IMR-90 (cell line): ENCODE results near the gene CCNDBP1. TPM values are rescaled to one million over a fixed set of nuclear protein-coding genes. Genes with fewer than 3 reads are reported as not detected.

ENCODE experiments used
- ATAC-seq: fragments of 200-7000 bp; cut with Tn5 transposase; 2 replicates; pipeline ENCODE4 v1.9.1; 2020; ENCODE audit warnings: low read depth, mild to moderate bottlenecking, moderate library complexity
- Bru-seq: library from RNA; stranded (reverse); fragments of 400-500 nt; gene quantifications from one replicate; lab custom pipeline; 2021; lab: Mats Ljungman, UMichigan
- BruChase-seq, 2 experiments: library from RNA; stranded (reverse); fragments of 400-500 nt; gene quantifications; one replicate each; lab custom pipeline; 2021; lab: Mats Ljungman, UMichigan
- BruUV-seq: library from RNA; stranded (reverse); fragments of 400-500 nt; replicated peaks from 2 replicates; lab custom pipeline; 2021; lab: Mats Ljungman, UMichigan
- CTCF ChIA-PET: fragments of 300-600 bp; formaldehyde crosslinking; extraction: SDS; loops from one replicate; lab custom pipeline; 2021; ENCODE audit warnings: antibody characterized with exemption; lab: Yijun Ruan, JAX
- POLR2A ChIA-PET: fragments of 300-600 bp; sonication (Branson Sonifier 250); formaldehyde crosslinking; loops from one replicate; lab custom pipeline; 2022; ENCODE audit warnings: antibody characterized with exemption; ENCODE audit not compliant: unreplicated experiment; lab: Charles Lee
- DNase-seq: peaks from one replicate; pipeline ENCODE4 v3.0.0; 2013
- H2AFZ ChIP-seq: replicated peaks from 2 replicates; pipeline ENCODE3; 2013; ENCODE audit warnings: low read length, mild to moderate bottlenecking; ENCODE audit not compliant: poor library complexity
- H2AK5ac ChIP-seq: 2 replicates; pipeline ENCODE4 v1.6.1; 2013; ENCODE audit warnings: low read depth, low read length, inconsistent platforms
- H2AK9ac ChIP-seq: replicated peaks from 2 replicates; pipeline ENCODE3; 2013; ENCODE audit warnings: mild to moderate bottlenecking, low read depth, low read length, moderate library complexity; ENCODE audit not compliant: poor library complexity
- H2BK120ac ChIP-seq: 2 replicates; pipeline ENCODE4 v1.6.1; 2013; ENCODE audit warnings: low read depth, low read length, inconsistent platforms
- H2BK15ac ChIP-seq: 3 replicates; pipeline ENCODE4 v1.6.1; 2013; ENCODE audit warnings: low read depth, low read length, inconsistent platforms
- H2BK20ac ChIP-seq: 2 replicates; pipeline ENCODE4 v1.6.1; 2013; ENCODE audit warnings: low read depth, mild to moderate bottlenecking, inconsistent platforms, low read length, moderate library complexity
- H2BK5ac ChIP-seq: 2 replicates; pipeline ENCODE4 v1.6.1; 2013; ENCODE audit warnings: mild to moderate bottlenecking, low read depth, low read length, inconsistent platforms; ENCODE audit not compliant: poor library complexity, severe bottlenecking
- H3K14ac ChIP-seq: replicated peaks from 2 replicates; pipeline ENCODE4 v1.6.1; 2013; ENCODE audit warnings: low read depth, low read length, inconsistent platforms
- H3K18ac ChIP-seq: 2 replicates; pipeline ENCODE4 v1.6.1; 2013; ENCODE audit warnings: low read depth, low read length, control low read depth
- H3K23ac ChIP-seq: 2 replicates; pipeline ENCODE4 v1.6.1; 2013; ENCODE audit warnings: low read depth, low read length, inconsistent platforms
- H3K27ac ChIP-seq: 2 replicates; pipeline ENCODE4 v1.5.1; 2013; ENCODE audit warnings: mild to moderate bottlenecking, control low read depth, low read length; ENCODE audit not compliant: insufficient read depth
- H3K27me3 ChIP-seq: 2 replicates; pipeline ENCODE4 v1.6.1; 2013; ENCODE audit warnings: low read length; ENCODE audit not compliant: control insufficient read depth, insufficient read depth
- H3K36me3 ChIP-seq: 2 replicates; pipeline ENCODE4 v1.6.1; 2013; ENCODE audit warnings: low read length, mixed read lengths; ENCODE audit not compliant: control insufficient read depth, insufficient read depth
- H3K4ac ChIP-seq: 2 replicates; pipeline ENCODE4 v1.6.1; 2013; ENCODE audit warnings: low read depth, low read length, inconsistent platforms
- H3K4me1 ChIP-seq: 2 replicates; pipeline ENCODE4 v1.6.1; 2013; ENCODE audit warnings: low read length, mixed read lengths; ENCODE audit not compliant: control insufficient read depth, insufficient read depth
- H3K4me2 ChIP-seq: 2 replicates; pipeline ENCODE4 v1.6.1; 2013; ENCODE audit warnings: low read depth, mild to moderate bottlenecking, control low read depth, low read length, moderate library complexity
- H3K4me3 ChIP-seq: 2 replicates; pipeline ENCODE4 v1.5.1; 2013; ENCODE audit warnings: low read depth, mild to moderate bottlenecking, control low read depth, low read length, moderate library complexity; ENCODE audit not compliant: insufficient read depth
- H3K56ac ChIP-seq: 2 replicates; pipeline ENCODE4 v1.6.1; 2013; ENCODE audit warnings: low read length, inconsistent platforms; ENCODE audit not compliant: insufficient read depth; ENCODE audit errors: extremely low read depth
- H3K79me1 ChIP-seq, 2 experiments: 2 replicates each; pipeline ENCODE4 v1.6.1; 2013; ENCODE audit warnings: low read length in 2 of 2, inconsistent platforms in 1 of 2, low read depth in 1 of 2
- H3K9ac ChIP-seq: 2 replicates; pipeline ENCODE4 v1.6.1; 2013; ENCODE audit warnings: low read depth, low read length, control low read depth
- H3K9me1 ChIP-seq: 2 replicates; pipeline ENCODE4 v1.6.1; 2013; ENCODE audit warnings: low read length, inconsistent platforms; ENCODE audit not compliant: insufficient read depth
- H3K9me3 ChIP-seq: 2 replicates; pipeline ENCODE4 v1.6.1; 2013; ENCODE audit warnings: low read length; ENCODE audit not compliant: control insufficient read depth, insufficient read depth
- H4K20me1 ChIP-seq: 2 replicates; pipeline ENCODE4 v1.6.1; 2013; ENCODE audit warnings: low read length, inconsistent platforms; ENCODE audit not compliant: insufficient read depth
- H4K5ac ChIP-seq: 2 replicates; pipeline ENCODE4 v1.6.1; 2013; ENCODE audit warnings: mild to moderate bottlenecking, low read depth, low read length, control low read depth
- H4K8ac ChIP-seq, 2 experiments: 2 replicates each; pipeline ENCODE4 v1.6.1; 2013; ENCODE audit warnings: low read depth in 2 of 2, low read length in 2 of 2, control low read depth in 1 of 2, inconsistent platforms in 1 of 2
- H4K91ac ChIP-seq: 2 replicates; pipeline ENCODE4 v1.6.1; 2013; ENCODE audit warnings: low read depth, low read length, inconsistent platforms; ENCODE audit not compliant: insufficient read depth
- FOS ChIP-seq: fragments of 150-350 bp; IDR thresholded peaks from 2 replicates; pipeline ENCODE4 v1.6.1; 2016; ENCODE audit warnings: low read depth, low read length
- MAZ ChIP-seq: IDR thresholded peaks from 2 replicates; pipeline ENCODE4 v1.6.1; 2012; ENCODE audit warnings: low read depth, mild to moderate bottlenecking, low read length, improper control_type of control experiment, moderate library complexity, borderline replicate concordance
- MXI1 ChIP-seq: IDR thresholded peaks from 2 replicates; pipeline ENCODE4 v1.6.1; 2012; ENCODE audit warnings: low read depth, mild to moderate bottlenecking, low read length, moderate library complexity, borderline replicate concordance
- RAD21 ChIP-seq: IDR thresholded peaks from 2 replicates; pipeline ENCODE4 v1.6.1; 2012; ENCODE audit warnings: low read length, improper control_type of control experiment
- USF2 ChIP-seq: fragments of 150-350 bp; IDR thresholded peaks from 2 replicates; pipeline ENCODE4 v1.6.1; 2017; ENCODE audit warnings: mild to moderate bottlenecking, antibody characterized with exemption, low read length, low read depth
- WGBS, 2 experiments: methylation state at CpG; one replicate each; pipeline versions ENCODE4 v1.1.5 to v1.1.7; 2013; ENCODE audit warnings: missing lambda C conversion rate in 2 of 2; ENCODE audit not compliant: insufficient read length in 1 of 2; ENCODE audit errors: extremely low coverage in 2 of 2; 5-methylcytosine and 5-hydroxymethylcytosine counted together
- dilution Hi-C: fragments of 300-500 bp; cut with HindIII; formaldehyde crosslinking; loops from one replicate; pipeline ENCODE4 v1.14.3; 2018; ENCODE audit warnings: low sequenced_read_pairs; ENCODE audit not compliant: unreplicated experiment
- in situ Hi-C: fragments of 300-500 bp; cut with MboI; formaldehyde crosslinking; loops from 3 replicates; pipeline ENCODE4 v1.14.3; 2019; ENCODE audit warnings: low sequenced_read_pairs, inconsistent platforms, mixed read lengths
- intact Hi-C: fragments of 100-400 bp; cut with micrococcal nuclease; formaldehyde crosslinking; loops from 2 replicates; pipeline ENCODE4 v1.10.0; 2022
- long read RNA-seq: library from polyadenylated mRNA; unstranded; transcript quantifications from one replicate; pipeline ENCODE4 v2.0.0, GENCODE V29; 2021; ENCODE audit not compliant: unreplicated experiment
- polyA plus RNA-seq, 3 experiments: library from polyadenylated mRNA; depleted of rRNA; stranded (reverse); fragments of >200 nt; gene quantifications; 2 replicates each; pipeline ENCODE4 v1.2.3, GENCODE V29; 2012; ENCODE audit warnings: low replicate concordance in 1 of 3
- total RNA-seq: library from RNA; depleted of rRNA; stranded (reverse); fragments of >200 nt; gene quantifications from 2 replicates; pipeline ENCODE4 v1.2.3, GENCODE V29; 2012; rRNA removed
- TF ChIP-seq, protein P1 (sequence below): conservative IDR thresholded peaks from 2 replicates; pipeline ENCODE4 v1.5.1; 2012; ENCODE audit warnings: mild to moderate bottlenecking, low read depth, low read length, improper control_type of control experiment

CCNDBP1 gene, protein sequence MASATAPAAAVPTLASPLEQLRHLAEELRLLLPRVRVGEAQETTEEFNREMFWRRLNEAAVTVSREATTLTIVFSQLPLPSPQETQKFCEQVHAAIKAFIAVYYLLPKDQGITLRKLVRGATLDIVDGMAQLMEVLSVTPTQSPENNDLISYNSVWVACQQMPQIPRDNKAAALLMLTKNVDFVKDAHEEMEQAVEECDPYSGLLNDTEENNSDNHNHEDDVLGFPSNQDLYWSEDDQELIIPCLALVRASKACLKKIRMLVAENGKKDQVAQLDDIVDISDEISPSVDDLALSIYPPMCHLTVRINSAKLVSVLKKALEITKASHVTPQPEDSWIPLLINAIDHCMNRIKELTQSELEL
- 33.9 and 40.3 TPM in 2 replicates for total RNA-seq
- polyA plus RNA-seq (2012; rRNA removed) = 33.4 and 34.9 TPM in 2 replicates
- polyA plus RNA-seq (2012; cell fraction: cytosol; rRNA removed) = 15.8 and 18.6 TPM in 2 replicates
- polyA plus RNA-seq (2012; cell fraction: nucleus; rRNA removed; ENCODE audit: low replicate concordance) = 16.6 and 32.5 TPM in 2 replicates
- Bru-seq, nascent RNA = percentile 64 among the genes with signal in this experiment
- percentile 56 among the genes with signal in this experiment for BruChase-seq, experiment 1, labeled RNA remaining after a 6-hour chase
- percentile 54 among the genes with signal in this experiment for BruChase-seq, experiment 2, labeled RNA remaining after a 2-hour chase
- long read RNA-seq, transcript CCNDBP1-201 (11 exons, 3,660 nt) = major isoform, 42 of 57 reads
- long read RNA-seq, partial matches to known transcripts = 3 of 57 reads
- long read RNA-seq, other reads (novel, unspliced or antisense) = 7 of 57 reads

GRCh38 chr15:43185157-43186002 is at the start of gene CCNDBP1:
Gene CCNDBP1 (plus strand): TSS chr15:43185403. CDS start chr15:43185499, 96 bp downstream.
- ATAC-seq (peak; percentile 98), DNase-seq (peak; percentile 61)
- H3K27me3 ChIP-seq = no peaks in the 10 kb centered on the region
- peak within 1 kb of the TSS; percentile 62 for H4K91ac ChIP-seq
- H3K4me1 ChIP-seq = no peaks in the 10 kb centered on the region
- H3K4me3 ChIP-seq = peak within 1 kb of the TSS; percentile 85
- ChIA-PET POLR2A (interaction anchor here (0.6 kb wide), 1 partner anchor 615 kb away, joined by 4 read pairs; the partner anchor contains the start of gene HYPK), CTCF (no interaction called here)
- peak within 1 kb of the TSS; percentile 51 for H2BK5ac ChIP-seq
- H4K8ac ChIP-seq = peak within 1 kb of the TSS; percentile 65 to 85
- H2AK9ac ChIP-seq = peak within 1 kb of the TSS; percentile 88
- peak within 1 kb of the TSS; percentile 93 for H3K14ac ChIP-seq
- dilution Hi-C loops (no loop called here), intact Hi-C loops (loop anchor here (5.0 to 10.0 kb wide), 2 partner anchors 91 to 483 kb away; no protein-coding TSS in a partner anchor), in situ Hi-C loops (loop anchor here (5.0 kb wide), 1 partner anchor 97 kb away; no protein-coding TSS in a partner anchor)
- H3K56ac ChIP-seq = peak within 1 kb of the TSS; percentile 35; the same call in 1 of the 2 replicates
- H2BK120ac ChIP-seq = no peak within 1 kb of the TSS; the same call in 1 of the 2 replicates
- H3K27ac ChIP-seq = peak within 1 kb of the TSS; percentile 53; the same call in 1 of the 2 replicates
- H3K9me3 ChIP-seq = no peaks in the 10 kb centered on the region
- H3K9me1 ChIP-seq = peaks cover 7% of the 10 kb centered on the region; the same call in 1 of the 2 replicates
- no peak within 1 kb of the TSS for H2BK15ac ChIP-seq
- H3K23ac ChIP-seq = peak within 1 kb of the TSS; percentile 90
- peak within 1 kb of the TSS; percentile 73 for H4K5ac ChIP-seq
- peak within 1 kb of the TSS; percentile 98 for H3K4me2 ChIP-seq
- BruUV-seq = no TSS peak
- WGBS, 2 experiments = 2% methylated on average over 19 of the region's 69 CpGs; no CpG with 5 or more reads in 1 of the 2 experiments
- peaks cover 7% of the 10 kb centered on the region for H3K36me3 ChIP-seq
- no peaks in the 10 kb centered on the region for H4K20me1 ChIP-seq
- peak within 1 kb of the TSS; percentile 91 for H3K4ac ChIP-seq
- H3K18ac ChIP-seq = peak within 1 kb of the TSS; percentile 68; the same call in 1 of the 2 replicates
- peak within 1 kb of the TSS; percentile 63; the same call in 1 of the 2 replicates for H2AK5ac ChIP-seq
- H2BK20ac ChIP-seq = no peak within 1 kb of the TSS
- TF ChIP-seq, protein P1, sequence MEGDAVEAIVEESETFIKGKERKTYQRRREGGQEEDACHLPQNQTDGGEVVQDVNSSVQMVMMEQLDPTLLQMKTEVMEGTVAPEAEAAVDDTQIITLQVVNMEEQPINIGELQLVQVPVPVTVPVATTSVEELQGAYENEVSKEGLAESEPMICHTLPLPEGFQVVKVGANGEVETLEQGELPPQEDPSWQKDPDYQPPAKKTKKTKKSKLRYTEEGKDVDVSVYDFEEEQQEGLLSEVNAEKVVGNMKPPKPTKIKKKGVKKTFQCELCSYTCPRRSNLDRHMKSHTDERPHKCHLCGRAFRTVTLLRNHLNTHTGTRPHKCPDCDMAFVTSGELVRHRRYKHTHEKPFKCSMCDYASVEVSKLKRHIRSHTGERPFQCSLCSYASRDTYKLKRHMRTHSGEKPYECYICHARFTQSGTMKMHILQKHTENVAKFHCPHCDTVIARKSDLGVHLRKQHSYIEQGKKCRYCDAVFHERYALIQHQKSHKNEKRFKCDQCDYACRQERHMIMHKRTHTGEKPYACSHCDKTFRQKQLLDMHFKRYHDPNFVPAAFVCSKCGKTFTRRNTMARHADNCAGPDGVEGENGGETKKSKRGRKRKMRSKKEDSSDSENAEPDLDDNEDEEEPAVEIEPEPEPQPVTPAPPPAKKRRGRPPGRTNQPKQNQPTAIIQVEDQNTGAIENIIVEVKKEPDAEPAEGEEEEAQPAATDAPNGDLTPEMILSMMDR = peak; percentile 36
- no peak for TF ChIP-seq FOS
- no peak for TF ChIP-seq USF2
- peak; percentile 11; the same call in 1 of the 2 replicates for TF ChIP-seq RAD21
- TF ChIP-seq MXI1 = peak; percentile 37; the same call in 1 of the 2 replicates
- peak; percentile 67; the same call in 1 of the 2 replicates for TF ChIP-seq MAZ
- peak within 1 kb of the TSS; percentile 99 for H2AFZ ChIP-seq
- peak within 1 kb of the TSS; percentile 82 for H3K9ac ChIP-seq
- peaks cover 10 to 13% of the 10 kb centered on the region in 2 experiments for H3K79me1 ChIP-seq
